NCI-H2107 treated with DMSO at 0.1 percent for 48 hours (cell line): ENCODE data around the gene EIF4G3.
"Not testable (repeated sequence)": the region's sequence is repeated elsewhere in the genome, so short reads cannot be mapped to it uniquely, and the experiment has no call there.

Experiments
- DNase-seq: peaks from one replicate; lab custom pipeline; 2025; ENCODE audit not compliant: unreplicated experiment; lab: John Stamatoyannopoulos, UW

The EIF4G3 gene

GRCh38 chr1:20893931-20894330 is 282.8 kb downstream of the EIF4G3 start:
- no peak for DNase-seq

DNA sequence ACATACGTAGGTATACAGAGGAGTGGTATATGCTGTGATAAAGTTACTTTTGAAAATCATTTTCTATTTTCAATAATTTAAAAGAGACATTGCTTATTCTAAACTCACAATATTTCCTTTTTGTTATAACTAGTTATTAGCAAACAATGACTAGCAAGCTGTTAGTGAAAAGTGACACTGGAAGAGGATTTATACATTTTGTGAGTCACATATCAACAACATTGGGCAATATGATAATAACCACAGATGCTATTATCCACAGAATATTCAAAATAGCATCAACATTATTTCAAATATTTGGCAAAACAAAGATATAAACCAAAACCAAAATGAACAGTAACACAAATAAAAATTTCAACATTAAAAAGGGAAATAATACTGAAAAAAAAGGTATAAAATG is 285.6 kb downstream of the EIF4G3 start:
- no peak for DNase-seq

DNA sequence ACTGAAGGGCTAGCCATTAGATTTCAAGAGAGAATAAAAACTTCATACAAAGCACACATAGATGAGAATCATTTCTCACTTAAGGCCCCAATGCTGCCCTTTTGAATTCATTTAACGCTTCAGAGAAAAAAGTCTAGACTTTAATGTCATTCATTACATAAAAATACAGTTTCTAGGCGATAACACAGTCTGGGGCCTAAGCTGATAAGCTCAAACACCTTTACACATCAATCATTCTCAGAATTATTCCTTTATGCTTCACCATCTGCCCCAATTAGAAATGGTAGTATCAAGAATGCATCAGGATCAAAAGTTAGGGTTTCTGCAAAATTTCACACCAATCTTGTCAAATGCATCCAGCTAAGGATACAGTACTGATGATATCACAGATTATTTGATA is 289.5 kb downstream of the EIF4G3 start:
- DNase-seq: no peak

DNA sequence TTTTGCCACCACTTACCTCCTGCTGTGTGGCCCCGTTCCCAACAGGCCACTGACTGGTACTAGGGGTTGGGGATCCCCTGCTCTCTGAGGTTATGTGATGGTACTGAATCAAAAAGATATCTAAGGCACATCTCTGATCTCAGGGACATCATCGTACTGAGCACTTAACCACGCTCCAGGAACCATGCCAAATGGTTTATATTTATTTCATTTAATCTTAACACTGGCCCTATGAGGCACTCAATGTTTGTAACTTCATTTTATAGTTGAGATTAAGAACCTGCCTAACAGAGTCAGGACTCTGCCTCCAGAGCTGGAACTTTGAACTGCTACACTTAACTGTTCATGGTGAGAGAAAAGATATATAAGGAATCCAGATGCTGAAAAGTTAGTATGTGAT is 291.6 kb downstream of the EIF4G3 start:
- DNase-seq: no peak

DNA sequence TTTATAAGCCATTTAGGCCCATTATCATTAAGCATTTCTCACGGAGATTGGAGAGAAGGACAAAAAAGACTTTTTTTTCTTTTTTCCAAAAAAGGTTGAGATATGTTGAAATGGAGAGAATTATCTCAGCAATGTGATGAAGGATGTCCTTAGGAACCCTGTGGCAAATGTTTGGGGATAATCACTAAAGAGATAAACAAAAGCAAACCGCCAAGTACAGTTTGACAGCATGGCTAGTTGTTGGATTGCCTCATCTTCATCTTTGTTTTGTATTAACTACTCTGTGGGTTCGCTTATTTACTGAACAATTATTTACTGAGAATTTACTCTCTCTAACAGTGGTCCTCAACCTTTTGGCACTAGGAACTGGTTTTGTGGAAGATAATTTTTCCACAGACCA is 292.2 kb downstream of the EIF4G3 start:
- DNase-seq: no peak

DNA sequence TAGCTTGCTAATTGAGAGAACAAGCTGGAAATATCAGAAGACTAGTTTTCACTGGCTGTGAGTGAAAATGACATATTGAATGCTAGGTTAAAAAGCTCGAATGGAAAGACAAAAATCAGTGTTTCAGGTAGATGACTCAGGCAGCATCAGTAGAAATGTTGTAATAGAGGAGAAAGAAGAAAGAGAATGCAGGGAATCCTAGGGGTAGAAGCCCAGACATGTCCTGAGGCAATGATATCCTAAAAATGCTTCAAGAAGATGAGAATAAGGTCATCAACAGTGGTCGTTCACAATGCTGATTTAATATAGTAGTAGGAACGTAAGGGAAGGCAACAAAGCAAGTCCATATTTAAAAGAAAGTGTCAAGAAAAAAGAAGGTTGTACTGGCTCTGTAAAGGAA is 292.9 kb downstream of the EIF4G3 start:
- DNase-seq: no peak

DNA sequence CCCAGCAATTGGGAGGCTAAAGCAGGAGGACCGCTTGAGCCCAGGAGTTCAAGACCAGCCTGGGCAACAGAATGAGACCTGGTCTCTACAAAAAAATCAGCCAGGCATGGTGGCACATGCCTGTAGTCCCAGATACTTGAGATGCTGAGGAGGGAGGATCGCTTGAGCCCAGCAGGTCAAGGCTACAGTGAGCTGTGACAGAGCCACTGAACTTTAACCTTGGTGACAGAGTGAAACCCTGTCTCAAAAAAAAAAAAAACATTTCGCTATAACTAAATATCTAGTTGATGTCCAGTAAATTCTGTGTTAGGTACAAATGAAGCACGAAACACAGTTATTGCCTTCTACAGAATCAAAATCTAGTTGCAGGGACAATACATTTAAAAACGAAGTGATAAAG is 293.9 kb downstream of the EIF4G3 start:
- DNase-seq: no peak

GRCh38 chr1:20878799-20879198 is 297.9 kb downstream of the EIF4G3 start:
- no peak for DNase-seq

DNA sequence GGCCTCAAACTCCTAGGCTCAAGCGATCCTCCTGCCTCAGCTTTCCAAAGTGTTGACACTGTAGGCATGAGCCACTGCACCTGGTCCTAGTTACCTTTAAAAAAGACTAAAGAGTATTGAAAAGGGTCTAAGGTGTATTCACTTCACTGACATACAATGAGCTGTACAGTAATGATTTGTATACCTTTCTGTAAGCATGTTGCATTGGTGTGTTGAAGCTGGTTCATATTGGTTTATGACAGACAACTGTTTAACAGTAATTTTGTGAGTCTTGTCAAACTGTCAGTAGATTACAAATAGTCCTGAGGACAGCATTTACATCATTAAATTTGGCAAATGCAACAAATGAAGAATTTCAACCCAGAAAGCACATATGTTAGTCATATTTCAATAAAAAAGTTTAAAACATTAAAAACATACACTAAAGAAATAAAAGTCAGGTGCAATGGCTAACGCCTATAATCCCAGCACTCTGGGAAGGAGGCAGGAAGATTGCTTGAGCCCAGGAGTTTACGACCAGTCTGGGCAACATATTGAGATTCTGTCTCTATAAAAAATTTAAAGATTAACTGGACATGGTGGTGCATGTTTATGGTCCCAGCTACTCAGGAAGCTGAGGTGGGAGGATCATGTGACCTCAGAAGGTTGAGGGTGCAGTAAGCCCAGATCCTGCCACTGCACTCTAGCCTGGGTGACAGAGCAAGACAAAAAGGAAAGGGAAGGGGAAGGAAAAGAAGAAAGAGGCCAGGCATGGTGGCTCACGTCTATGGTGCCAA is 301.3 kb downstream of the EIF4G3 start:
- DNase-seq: no peak

DNA sequence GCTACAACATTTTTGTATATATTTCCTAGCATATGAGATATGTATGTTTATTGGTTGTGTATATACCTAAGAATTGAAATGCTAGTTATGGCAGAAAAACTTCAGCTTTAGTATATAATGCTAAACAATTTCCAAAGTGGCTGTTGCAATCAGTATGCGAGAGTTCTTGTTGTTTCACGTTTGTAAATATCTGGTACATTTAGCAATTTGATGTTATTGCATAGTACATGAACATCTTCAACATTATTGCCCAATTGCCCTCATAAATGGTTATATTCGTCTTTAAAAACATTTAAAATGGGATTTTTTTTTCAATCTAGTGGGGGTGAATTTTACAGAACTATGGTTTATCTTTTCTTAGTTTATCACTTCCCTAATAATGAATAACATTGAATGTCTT is 303.4 kb downstream of the EIF4G3 start:
- DNase-seq: no peak

DNA sequence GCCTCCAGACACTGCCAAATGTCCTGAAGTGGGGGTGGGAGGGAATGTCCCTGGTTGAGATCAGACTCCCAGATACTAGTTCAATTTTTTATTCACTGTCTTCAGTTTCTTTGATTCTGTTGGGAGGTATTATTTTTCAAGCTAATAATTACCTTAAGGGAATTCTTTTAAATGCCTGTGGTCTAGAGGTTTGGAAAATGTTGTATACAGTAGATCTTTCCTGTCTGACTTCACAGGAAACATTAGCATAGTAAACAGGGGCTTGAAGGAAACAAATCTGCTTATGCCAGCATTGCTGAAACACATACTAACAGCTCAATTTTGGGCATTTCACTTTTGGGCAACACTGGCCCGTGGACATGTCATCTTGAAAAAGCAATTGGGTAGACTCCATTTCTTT is 305.3 kb downstream of the EIF4G3 start:
- no peak for DNase-seq

- no peak for DNase-seq
These were observed 306.0 kb downstream of the EIF4G3 start for GRCh38 chr1:20870718-20871117.

- no peak for DNase-seq
These were observed 308.4 kb downstream of the EIF4G3 start for GRCh38 chr1:20868263-20868662.

DNA sequence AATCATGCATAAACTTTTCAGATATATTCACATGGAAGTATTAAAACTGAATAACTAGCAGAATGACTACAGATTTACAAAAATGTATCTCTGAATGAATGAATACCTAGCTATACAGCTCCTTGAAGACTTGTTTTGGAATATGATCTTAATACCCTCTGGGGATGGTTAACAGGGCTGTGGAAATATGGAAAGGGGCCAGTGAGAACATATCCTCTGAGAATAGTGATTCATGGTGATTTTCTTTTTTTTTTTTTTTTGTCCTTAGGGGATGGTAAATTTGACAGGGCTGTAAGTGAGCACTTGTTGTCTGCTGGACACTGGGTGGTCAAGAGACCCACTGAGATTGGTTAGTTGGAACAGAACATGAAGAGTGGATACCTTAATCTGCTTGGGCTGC is 308.9 kb downstream of the EIF4G3 start:
- no peak for DNase-seq

GRCh38 chr1:20867062-20867461 is 309.6 kb downstream of the EIF4G3 start:
- DNase-seq: no peak

GRCh38 chr1:20865001-20865400 is 311.7 kb downstream of the EIF4G3 start:
- DNase-seq: no peak

DNA sequence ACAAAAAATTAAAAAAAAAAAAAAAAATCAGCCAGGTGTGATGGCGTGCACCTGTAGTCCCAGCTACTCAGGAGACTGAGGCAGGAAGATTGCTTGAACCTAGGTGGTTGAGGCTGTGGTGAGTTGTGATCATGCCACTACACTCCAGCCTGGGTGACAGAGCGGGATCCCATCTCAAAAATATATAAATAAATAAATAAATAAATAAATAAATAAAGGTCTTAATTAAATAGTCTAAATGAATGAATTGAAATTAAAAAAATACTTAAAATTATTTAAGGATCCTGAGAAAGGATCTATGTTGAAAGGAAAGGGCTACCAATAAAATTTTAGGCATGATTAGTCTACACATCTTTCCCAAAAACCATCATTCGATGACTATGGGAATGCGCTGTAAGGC is 322.2 kb downstream of the EIF4G3 start:
- DNase-seq: no peak

- not testable (repeated sequence) for DNase-seq
These were observed 324.9 kb downstream of the EIF4G3 start for GRCh38 chr1:20851791-20852190.

DNA sequence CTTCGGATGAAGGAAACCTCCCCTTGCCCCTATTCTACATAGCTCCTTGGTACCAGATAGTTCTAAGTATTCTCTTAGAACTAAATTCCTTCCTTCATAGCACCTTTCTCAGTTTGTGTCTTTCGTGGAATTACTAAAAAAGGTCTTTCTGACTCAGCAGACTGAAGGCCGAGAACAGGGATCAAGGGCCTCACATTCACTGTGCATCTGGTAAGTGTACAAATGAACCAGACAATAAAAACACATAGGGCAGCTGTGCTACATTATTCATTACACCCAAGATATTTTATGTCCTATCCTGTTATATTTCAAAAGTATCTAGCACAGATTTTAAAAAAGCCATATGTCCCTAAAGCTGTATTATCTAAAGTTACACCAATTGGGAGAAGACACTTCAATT is 326.7 kb downstream of the EIF4G3 start:
- DNase-seq: no peak

- DNase-seq: no peak
These were observed 327.6 kb downstream of the EIF4G3 start for GRCh38 chr1:20849100-20849499.

DNA sequence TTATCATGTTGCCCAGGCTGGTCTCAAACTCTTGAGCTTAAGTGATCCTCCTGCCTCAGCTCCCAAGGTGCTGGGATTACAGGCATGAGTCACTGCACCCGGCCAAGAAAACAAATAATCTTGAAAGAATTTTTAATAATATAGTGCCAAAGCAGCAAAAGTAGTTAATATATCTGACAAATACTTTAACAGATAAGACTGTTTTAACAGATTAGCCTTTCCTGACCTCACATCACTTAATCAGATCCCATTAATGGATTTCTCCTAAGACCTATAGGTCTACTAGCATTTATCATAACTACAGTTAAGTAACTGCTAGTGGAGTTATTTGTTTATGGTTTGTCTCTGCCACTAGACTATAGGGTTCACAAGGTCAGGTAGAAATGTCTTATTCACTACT is 328.5 kb downstream of the EIF4G3 start:
- no peak for DNase-seq

DNA sequence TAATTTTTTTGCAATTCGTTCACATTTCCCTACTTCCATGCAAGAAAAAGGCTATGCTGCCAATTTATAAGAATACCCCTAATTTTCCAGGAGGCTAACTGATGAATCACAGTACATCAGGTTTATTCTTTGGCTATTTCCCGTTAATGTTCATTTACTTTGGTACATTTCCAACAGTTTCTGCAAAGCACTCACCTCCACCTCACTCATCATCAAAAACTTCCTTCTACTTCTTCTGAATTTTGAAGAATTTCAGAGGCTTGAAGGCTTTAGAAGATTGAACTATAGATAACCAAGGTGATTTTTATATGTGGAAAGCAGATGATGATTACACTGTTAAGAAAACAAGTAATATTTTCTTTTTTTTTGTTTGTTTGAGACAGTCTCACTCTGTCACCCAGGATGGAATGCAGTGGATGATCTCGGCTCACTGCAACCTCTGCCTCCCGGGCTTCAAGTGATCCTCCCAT is 329.1 kb downstream of the EIF4G3 start:
- DNase-seq: no peak
